HEK293 (cell line): ENCODE measurements around the gene ITGAX.
"Not testable (repeated sequence)": the region's sequence is repeated elsewhere in the genome, so short reads cannot be mapped to it uniquely, and the experiment has no call there.

ENCODE experiments used
- CTCF ChIA-PET: fragments of 350-600 bp; formaldehyde crosslinking; extraction: SDS; loops from one replicate; lab custom pipeline; 2021; ENCODE audit warnings: antibody characterized with exemption; lab: Yijun Ruan, JAX
- POLR2A ChIA-PET: fragments of 300-600 bp; formaldehyde crosslinking; extraction: SDS; loops from one replicate; lab custom pipeline; 2020; ENCODE audit warnings: antibody characterized with exemption, inconsistent platforms; lab: Yijun Ruan, JAX
- H3K27ac ChIP-seq: fragments of 200-500 bp; sonication (Bioruptor generic); 2 replicates; pipeline ENCODE4 v1.5.1; 2014; ENCODE audit warnings: low read depth, low read length, control low read depth, inconsistent platforms; ENCODE audit errors: extremely low read depth
- H3K36me3 ChIP-seq, 2 experiments: fragments of 200-500 bp in 1 of 2; sonication (Bioruptor generic) in 1 of 2; 1 replicate in 1 of 2; 2 replicates in 1 of 2; pipeline ENCODE4 v1.5.1; 2014 to 2017; ENCODE audit warnings: inconsistent platforms in 2 of 2, low read length in 2 of 2; ENCODE audit not compliant: control insufficient read depth in 2 of 2, insufficient read depth in 1 of 2
- H3K4me1 ChIP-seq: fragments of 200-500 bp; sonication (Bioruptor generic); 2 replicates; pipeline ENCODE4 v1.5.1; 2014; ENCODE audit warnings: mild to moderate bottlenecking, low read length, inconsistent platforms; ENCODE audit not compliant: control insufficient read depth, insufficient read depth
- H3K4me3 ChIP-seq: 2 replicates; pipeline ENCODE4 v1.5.1; 2011; ENCODE audit warnings: low read depth, mild to moderate bottlenecking, control low read depth, low read length, moderate library complexity
- H3K9me3 ChIP-seq: fragments of 200-500 bp; sonication (Bioruptor generic); 2 replicates; pipeline ENCODE4 v1.5.1; 2014; ENCODE audit warnings: low read depth, low read length, inconsistent platforms; ENCODE audit not compliant: control insufficient read depth, insufficient read depth
- GLIS1 ChIP-seq: fragments of 450-650 bp; formaldehyde crosslinking; IDR thresholded peaks from 2 replicates; pipeline ENCODE4 v1.5.1; 2016; ENCODE audit warnings: missing biosample characterization, missing genetic modification characterization
- REST ChIP-seq: fragments of 450-650 bp; formaldehyde crosslinking; IDR thresholded peaks from 2 replicates; pipeline ENCODE4 v1.5.1; 2016; ENCODE audit warnings: missing biosample characterization, missing genetic modification characterization
- YY1 ChIP-seq: fragments of 450-650 bp; formaldehyde crosslinking; IDR thresholded peaks from 2 replicates; pipeline ENCODE4 v1.5.1; 2018; ENCODE audit warnings: missing biosample characterization, missing genetic modification characterization
- ZNF138 ChIP-seq: fragments of 450-650 bp; formaldehyde crosslinking; IDR thresholded peaks from 2 replicates; pipeline ENCODE4 v1.5.1; 2016; ENCODE audit warnings: missing biosample characterization, missing genetic modification characterization, borderline replicate concordance
- ZNF140 ChIP-seq: fragments of 450-650 bp; formaldehyde crosslinking; IDR thresholded peaks from 2 replicates; pipeline ENCODE4 v1.5.1; 2016; ENCODE audit warnings: missing biosample characterization, missing genetic modification characterization
- ZNF2 ChIP-seq: fragments of 450-650 bp; formaldehyde crosslinking; IDR thresholded peaks from 2 replicates; pipeline ENCODE4 v1.5.1; 2016; ENCODE audit warnings: missing biosample characterization, missing genetic modification characterization
- ZNF221 ChIP-seq: fragments of 450-650 bp; formaldehyde crosslinking; IDR thresholded peaks from 2 replicates; pipeline ENCODE4 v1.5.1; 2017; ENCODE audit warnings: missing biosample characterization, missing genetic modification characterization, borderline replicate concordance
- ZNF366 ChIP-seq: fragments of 450-650 bp; formaldehyde crosslinking; conservative IDR thresholded peaks from 2 replicates; pipeline ENCODE4 v1.5.1; 2016; ENCODE audit warnings: missing biosample characterization, missing genetic modification characterization
- ZNF394 ChIP-seq: fragments of 450-650 bp; formaldehyde crosslinking; IDR thresholded peaks from 2 replicates; pipeline ENCODE4 v1.5.1; 2016; ENCODE audit warnings: missing biosample characterization, missing genetic modification characterization, mild to moderate bottlenecking, moderate library complexity, borderline replicate concordance
- ZNF404 ChIP-seq: fragments of 450-650 bp; formaldehyde crosslinking; IDR thresholded peaks from 2 replicates; pipeline ENCODE4 v1.5.1; 2017; ENCODE audit warnings: missing biosample characterization, missing genetic modification characterization
- ZNF433 ChIP-seq: fragments of 450-650 bp; formaldehyde crosslinking; IDR thresholded peaks from 2 replicates; pipeline ENCODE4 v1.5.1; 2016; ENCODE audit warnings: missing biosample characterization, missing genetic modification characterization, low read depth
- ZNF501 ChIP-seq: fragments of 450-650 bp; formaldehyde crosslinking; IDR thresholded peaks from 2 replicates; pipeline ENCODE4 v1.5.1; 2016; ENCODE audit warnings: missing biosample characterization, missing genetic modification characterization
- ZNF555 ChIP-seq: fragments of 450-650 bp; formaldehyde crosslinking; conservative IDR thresholded peaks from 2 replicates; pipeline ENCODE4 v1.5.1; 2017; ENCODE audit warnings: missing biosample characterization, mild to moderate bottlenecking, missing genetic modification characterization, inconsistent platforms
- ZNF654 ChIP-seq: fragments of 450-650 bp; formaldehyde crosslinking; IDR thresholded peaks from 2 replicates; pipeline ENCODE4 v1.5.1; 2016; ENCODE audit warnings: low read depth, missing biosample characterization, missing genetic modification characterization
- ZNF747 ChIP-seq: fragments of 450-650 bp; formaldehyde crosslinking; IDR thresholded peaks from 2 replicates; pipeline ENCODE4 v1.5.1; 2016; ENCODE audit warnings: missing biosample characterization, missing genetic modification characterization
- ZNF785 ChIP-seq: fragments of 450-650 bp; formaldehyde crosslinking; IDR thresholded peaks from 2 replicates; pipeline ENCODE4 v1.5.1; 2016; ENCODE audit warnings: missing biosample characterization, missing genetic modification characterization
- TF ChIP-seq, protein P1 (sequence below): fragments of 450-650 bp; formaldehyde crosslinking; IDR thresholded peaks from 2 replicates; pipeline ENCODE4 v1.5.1; 2016; ENCODE audit warnings: missing biosample characterization, missing genetic modification characterization, low read depth
- TF ChIP-seq, protein P2 (sequence below): fragments of 450-650 bp; formaldehyde crosslinking; IDR thresholded peaks from 2 replicates; pipeline ENCODE4 v1.5.0; 2017; ENCODE audit warnings: missing biosample characterization, missing genetic modification characterization, borderline replicate concordance

ITGAX gene

GRCh38 chr16:31413943-31414342 lies 59.0 kb downstream of the ITGAX start:
- ChIA-PET POLR2A (no interaction called here), CTCF (no interaction called here)
- no peaks in the 10 kb centered on the region for H3K4me1 ChIP-seq
- H3K36me3 ChIP-seq: no peaks in the 10 kb centered on the region
- TF ChIP-seq ZNF785 (tag by site-specific recombination) (no peak), ZNF366 (tag by site-specific recombination) (peak; percentile 61; the same call in 1 of the 2 replicates), ZNF501 (tag by site-specific recombination) (no peak)
- TF ChIP-seq, protein P1, sequence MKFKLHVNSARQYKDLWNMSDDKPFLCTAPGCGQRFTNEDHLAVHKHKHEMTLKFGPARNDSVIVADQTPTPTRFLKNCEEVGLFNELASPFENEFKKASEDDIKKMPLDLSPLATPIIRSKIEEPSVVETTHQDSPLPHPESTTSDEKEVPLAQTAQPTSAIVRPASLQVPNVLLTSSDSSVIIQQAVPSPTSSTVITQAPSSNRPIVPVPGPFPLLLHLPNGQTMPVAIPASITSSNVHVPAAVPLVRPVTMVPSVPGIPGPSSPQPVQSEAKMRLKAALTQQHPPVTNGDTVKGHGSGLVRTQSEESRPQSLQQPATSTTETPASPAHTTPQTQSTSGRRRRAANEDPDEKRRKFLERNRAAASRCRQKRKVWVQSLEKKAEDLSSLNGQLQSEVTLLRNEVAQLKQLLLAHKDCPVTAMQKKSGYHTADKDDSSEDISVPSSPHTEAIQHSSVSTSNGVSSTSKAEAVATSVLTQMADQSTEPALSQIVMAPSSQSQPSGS (tag by site-specific recombination): no peak
- H3K4me3 ChIP-seq: no peak overlapping the region
- no peaks in the 10 kb centered on the region for H3K9me3 ChIP-seq
- no peak overlapping the region for H3K27ac ChIP-seq

DNA sequence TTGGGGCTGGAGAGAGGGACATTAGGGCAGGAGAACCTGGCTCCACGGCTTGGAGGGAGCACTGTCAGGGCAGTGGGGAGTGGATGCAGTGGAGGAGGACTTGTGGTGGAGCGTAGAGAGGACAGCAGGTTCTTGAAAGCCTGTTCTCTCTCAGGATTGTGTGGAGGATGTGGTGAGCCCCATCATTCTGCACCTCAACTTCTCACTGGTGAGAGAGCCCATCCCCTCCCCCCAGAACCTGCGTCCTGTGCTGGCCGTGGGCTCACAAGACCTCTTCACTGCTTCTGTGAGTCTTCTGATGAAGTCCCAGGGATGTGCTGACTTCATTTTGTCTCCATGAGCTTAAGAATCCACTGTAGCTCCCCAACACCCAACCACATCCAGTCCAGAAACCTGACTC lies 59.7 kb downstream of the ITGAX start:
- H3K4me3 ChIP-seq: no peak overlapping the region
- H3K9me3 ChIP-seq: no peaks in the 10 kb centered on the region
- H3K27ac ChIP-seq: no peak overlapping the region
- H3K4me1 ChIP-seq: no peaks in the 10 kb centered on the region
- no peak for TF ChIP-seq GLIS1 (tag by site-specific recombination)
- TF ChIP-seq, all 188 proteins: peak for 0
- ChIA-PET CTCF (no interaction called here), POLR2A (no interaction called here)
- H3K36me3 ChIP-seq: no peaks in the 10 kb centered on the region

DNA sequence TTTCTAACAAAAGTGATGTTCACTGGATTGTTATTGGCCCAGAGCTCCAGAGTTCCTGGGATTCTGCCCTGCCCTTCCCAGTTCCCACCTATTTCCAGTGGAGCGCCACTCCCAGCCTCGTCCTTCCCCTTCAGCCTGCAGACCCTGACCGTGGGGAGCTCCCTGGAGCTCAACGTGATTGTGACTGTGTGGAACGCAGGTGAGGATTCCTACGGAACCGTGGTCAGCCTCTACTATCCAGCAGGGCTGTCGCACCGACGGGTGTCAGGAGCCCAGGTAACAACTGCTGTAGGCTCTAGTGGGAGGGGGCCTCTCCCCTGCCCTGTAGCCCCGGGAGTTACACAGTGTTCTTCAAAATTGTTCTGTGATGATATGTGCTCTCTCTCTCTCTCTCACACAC lies 61.4 kb downstream of the ITGAX start:
- H3K36me3 ChIP-seq: no peaks in the 10 kb centered on the region
- no peak overlapping the region for H3K4me3 ChIP-seq
- H3K27ac ChIP-seq: no peak overlapping the region
- no peaks in the 10 kb centered on the region for H3K9me3 ChIP-seq
- ChIA-PET POLR2A (no interaction called here), CTCF (interaction anchor here (0.7 kb wide), 1 partner anchor 14 kb away, joined by 3 read pairs; no protein-coding TSS in a partner anchor)
- no peaks in the 10 kb centered on the region for H3K4me1 ChIP-seq
- no peak for TF ChIP-seq ZNF221 (tag by site-specific recombination)
- TF ChIP-seq, protein P2, sequence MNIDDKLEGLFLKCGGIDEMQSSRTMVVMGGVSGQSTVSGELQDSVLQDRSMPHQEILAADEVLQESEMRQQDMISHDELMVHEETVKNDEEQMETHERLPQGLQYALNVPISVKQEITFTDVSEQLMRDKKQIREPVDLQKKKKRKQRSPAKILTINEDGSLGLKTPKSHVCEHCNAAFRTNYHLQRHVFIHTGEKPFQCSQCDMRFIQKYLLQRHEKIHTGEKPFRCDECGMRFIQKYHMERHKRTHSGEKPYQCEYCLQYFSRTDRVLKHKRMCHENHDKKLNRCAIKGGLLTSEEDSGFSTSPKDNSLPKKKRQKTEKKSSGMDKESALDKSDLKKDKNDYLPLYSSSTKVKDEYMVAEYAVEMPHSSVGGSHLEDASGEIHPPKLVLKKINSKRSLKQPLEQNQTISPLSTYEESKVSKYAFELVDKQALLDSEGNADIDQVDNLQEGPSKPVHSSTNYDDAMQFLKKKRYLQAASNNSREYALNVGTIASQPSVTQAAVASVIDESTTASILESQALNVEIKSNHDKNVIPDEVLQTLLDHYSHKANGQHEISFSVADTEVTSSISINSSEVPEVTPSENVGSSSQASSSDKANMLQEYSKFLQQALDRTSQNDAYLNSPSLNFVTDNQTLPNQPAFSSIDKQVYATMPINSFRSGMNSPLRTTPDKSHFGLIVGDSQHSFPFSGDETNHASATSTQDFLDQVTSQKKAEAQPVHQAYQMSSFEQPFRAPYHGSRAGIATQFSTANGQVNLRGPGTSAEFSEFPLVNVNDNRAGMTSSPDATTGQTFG (tag by site-specific recombination): no peak
- no peak for TF ChIP-seq ZNF747 (tag by site-specific recombination)
- no peak for TF ChIP-seq ZNF555 (tag by site-specific recombination)
- no peak for TF ChIP-seq ZNF404
- no peak for TF ChIP-seq YY1
- TF ChIP-seq ZNF2: no peak

- H3K36me3 ChIP-seq, POLR2A ChIA-PET, H3K9me3 ChIP-seq, H3K27ac ChIP-seq, H3K4me3 ChIP-seq, H3K4me1 ChIP-seq: not testable (repeated sequence)
- CTCF ChIA-PET: interaction anchor here (0.6 kb wide), 1 partner anchor 23 kb away, joined by 3 read pairs; no protein-coding TSS in a partner anchor
- TF ChIP-seq ZNF433 (tag by site-specific recombination): peak; percentile 34; the same call in 1 of the 2 replicates
- peak; percentile 75 for TF ChIP-seq ZNF140 (tag by site-specific recombination)
- peak; percentile 24; the same call in 1 of the 2 replicates for TF ChIP-seq ZNF654 (tag by site-specific recombination)
- peak; percentile 63 for TF ChIP-seq REST (tag by site-specific recombination)
- TF ChIP-seq ZNF138 (tag by site-specific recombination): 0 out of 2 replicates have a peak, but pooled peaks have one; percentile 17
- peak; percentile 81; the same call in 1 of the 2 replicates for TF ChIP-seq ZNF394
Measured at GRCh38 chr16:31417036-31417435, 62.1 kb downstream of the ITGAX start.
